SK-N-MC (cell line): Measurements from ENCODE around the gene TBC1D20.

Source experiments
- DNase-seq: peaks from one replicate; pipeline ENCODE4 v3.0.0-alpha.2; 2011; ENCODE audit warnings: low read depth, low spot score
- H3K27ac ChIP-seq: fragments of 200-600 bp; sonication (generic); 2 replicates; pipeline ENCODE4 v1.5.1; 2016; ENCODE audit warnings: mixed run types
- H3K36me3 ChIP-seq: fragments of 200-600 bp; sonication (generic); 2 replicates; pipeline ENCODE4 v1.6.1; 2017; ENCODE audit warnings: antibody characterized with exemption, low read length, mixed read lengths; ENCODE audit not compliant: insufficient read depth
- H3K4me3 ChIP-seq: fragments of 200-600 bp; sonication (generic); 2 replicates; pipeline ENCODE4 v1.5.1; 2016
- H3K9ac ChIP-seq: fragments of 200-600 bp; sonication (generic); 2 replicates; pipeline ENCODE4 v1.8.0; 2017; ENCODE audit warnings: mixed run types, mixed read lengths; ENCODE audit not compliant: insufficient read length
- H3K9me3 ChIP-seq: fragments of 200-600 bp; sonication (generic); 2 replicates; pipeline ENCODE4 v1.6.1; 2017; ENCODE audit warnings: low read depth, mild to moderate bottlenecking, antibody characterized with exemption, low read length, moderate library complexity, mixed read lengths
- EZH2 ChIP-seq: fragments of 200-600 bp; sonication (generic); IDR thresholded peaks from one replicate; pipeline ENCODE4 v1.6.1; 2017; ENCODE audit warnings: antibody characterized with exemption
- FOXP2 ChIP-seq: optimal IDR thresholded peaks from 2 replicates; pipeline ENCODE3; 2011; ENCODE audit warnings: mild to moderate bottlenecking, moderate library complexity; ENCODE audit not compliant: insufficient read depth; ENCODE audit errors: extremely low read length, control extremely low read depth
- POLR2AphosphoS5 ChIP-seq: IDR thresholded peaks from 2 replicates; pipeline ENCODE4 v1.6.1; 2012; ENCODE audit warnings: mild to moderate bottlenecking, low read depth, low read length, borderline replicate concordance

The TBC1D20 gene

DNA sequence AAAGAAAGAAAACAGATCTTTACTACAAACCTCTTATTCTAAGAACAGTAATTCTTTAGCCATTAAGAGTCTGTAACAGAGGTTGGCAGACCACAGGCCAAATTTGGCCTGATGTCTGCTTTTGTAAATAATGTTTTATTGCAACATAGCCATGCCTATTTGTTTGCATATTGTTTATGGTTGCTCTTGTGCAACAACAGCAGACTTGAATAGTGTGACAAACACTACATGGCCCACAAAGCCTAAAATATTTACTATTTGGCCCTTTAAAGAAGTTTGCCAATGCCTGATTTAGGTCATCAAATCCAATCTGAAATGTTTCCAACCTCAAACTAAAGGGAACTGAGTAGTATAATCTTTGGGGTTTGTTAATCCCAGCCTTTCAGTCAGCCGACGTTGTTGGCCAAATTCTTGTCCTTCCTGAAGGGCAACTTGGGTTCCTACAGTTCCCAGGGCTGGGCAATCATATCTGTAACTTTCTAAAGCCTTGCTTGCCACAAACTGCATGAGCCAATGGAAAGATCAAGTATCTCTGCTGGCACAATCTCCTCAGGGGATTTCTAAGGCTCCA, 33.9 kb upstream of the TBC1D20 start:
- 0 out of 2 replicates have a peak overlapping the region, but pooled peaks have one; percentile 23 for H3K27ac ChIP-seq

DNA sequence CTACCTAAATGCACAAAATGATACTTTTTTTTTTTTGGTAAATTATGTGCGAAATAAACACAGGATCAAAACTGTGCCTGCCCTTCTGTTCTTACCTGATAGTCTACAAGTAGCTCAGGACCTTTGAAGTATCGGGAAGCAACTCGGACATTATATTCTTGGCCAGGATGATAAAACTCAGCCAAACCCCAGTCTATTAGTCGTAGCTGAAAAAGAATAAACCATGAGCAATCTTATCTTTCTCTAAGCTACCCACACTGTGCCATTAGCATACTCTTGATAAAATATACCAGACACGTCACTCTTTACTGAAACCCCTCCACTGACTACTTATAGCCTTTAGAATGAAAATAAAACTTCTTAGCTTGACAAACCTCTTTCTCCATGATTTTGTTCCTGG, 29.8 kb upstream of the TBC1D20 start:
- Histone ChIP-seq H3K27ac (no peak overlapping the region), H3K9me3 (no peaks in the 10 kb centered on the region), H3K36me3 (peaks cover 87% of the 10 kb centered on the region), H3K9ac (no peak overlapping the region), H3K4me3 (no peak overlapping the region)
- TF ChIP-seq FOXP2 = no peak
- TF ChIP-seq EZH2 = no peak
- no peak for TF ChIP-seq POLR2AphosphoS5
- no peak for DNase-seq

More for the DNA sequence above, 33.9 kb upstream of the TBC1D20 start:
- TF ChIP-seq FOXP2 = no peak
- TF ChIP-seq EZH2 = no peak
- no peak for TF ChIP-seq POLR2AphosphoS5
- no peak for DNase-seq
- Histone ChIP-seq H3K9me3 (no peaks in the 10 kb centered on the region), H3K9ac (no peak overlapping the region), H3K36me3 (peaks cover 86% of the 10 kb centered on the region), H3K4me3 (no peak overlapping the region)

DNA sequence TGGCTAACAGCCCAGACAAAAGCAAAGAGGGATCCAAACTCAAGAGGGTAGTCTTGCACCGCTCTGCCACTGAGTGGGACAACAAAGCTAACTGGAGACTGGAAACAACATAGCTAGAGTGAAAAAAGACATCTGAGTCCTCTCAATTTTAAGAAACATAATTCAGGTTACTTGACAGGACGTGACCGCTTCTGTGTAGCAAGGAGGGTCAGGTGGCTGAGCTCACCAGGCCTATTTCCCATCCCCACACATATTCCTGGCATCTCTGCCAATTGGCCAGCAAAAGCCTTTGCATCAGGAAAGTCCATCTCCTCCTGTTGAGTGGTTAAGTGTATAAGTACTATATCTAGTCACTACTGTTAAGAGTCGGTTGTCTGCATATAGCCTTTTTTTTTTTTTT, 25.3 kb upstream of the TBC1D20 start:
- Histone ChIP-seq H3K27ac (no peak overlapping the region), H3K36me3 (peaks cover 90% of the 10 kb centered on the region), H3K4me3 (no peak overlapping the region), H3K9ac (no peak overlapping the region), H3K9me3 (no peaks in the 10 kb centered on the region)
- TF ChIP-seq FOXP2 = no peak
- TF ChIP-seq POLR2AphosphoS5 = no peak
- no peak for TF ChIP-seq EZH2
- no peak for DNase-seq

DNA sequence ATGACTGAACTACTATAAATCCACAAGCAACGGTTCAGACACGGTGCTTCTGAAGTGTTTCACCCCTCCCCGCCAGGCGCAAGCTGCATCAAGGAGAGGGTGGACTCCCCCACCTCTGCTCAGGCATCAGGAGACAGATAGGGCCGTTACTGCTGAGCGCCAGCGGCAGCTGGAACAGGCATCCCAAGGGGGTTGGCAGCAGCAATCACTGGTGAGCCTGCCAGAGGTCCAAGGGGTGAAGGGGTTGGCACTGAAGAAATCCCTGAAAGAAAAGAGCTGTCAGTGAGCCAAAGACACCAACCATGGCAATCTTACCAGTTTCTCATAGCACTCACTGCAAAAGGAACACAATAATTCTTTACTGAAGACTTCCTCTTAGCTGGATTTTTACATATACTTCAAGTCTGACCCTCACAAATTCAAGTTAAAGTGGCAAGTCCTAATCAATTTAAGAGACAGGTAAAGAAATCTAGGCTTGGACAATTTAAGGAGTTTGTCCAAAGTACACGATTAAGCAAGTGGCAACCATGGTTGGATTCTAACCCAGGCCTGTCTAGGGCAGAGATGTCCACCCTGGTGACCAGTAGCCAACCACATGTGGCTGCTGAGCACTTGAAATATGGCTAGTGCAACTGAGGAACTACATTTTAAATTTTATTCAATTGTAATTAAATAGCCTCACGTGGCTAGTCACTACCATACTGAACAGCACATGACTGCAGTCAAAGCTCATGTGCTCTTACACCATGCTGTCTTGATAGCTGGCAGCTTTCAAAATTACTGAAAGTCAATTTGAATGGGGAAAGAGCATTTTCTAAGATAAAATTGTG, 21.7 kb upstream of the TBC1D20 start:
- Histone ChIP-seq H3K9ac (no peak overlapping the region), H3K9me3 (no peaks in the 10 kb centered on the region), H3K36me3 (peaks cover 92% of the 10 kb centered on the region), H3K4me3 (no peak overlapping the region), H3K27ac (no peak overlapping the region)
- DNase-seq = no peak
- TF ChIP-seq POLR2AphosphoS5 = no peak
- no peak for TF ChIP-seq EZH2
- no peak for TF ChIP-seq FOXP2

DNA sequence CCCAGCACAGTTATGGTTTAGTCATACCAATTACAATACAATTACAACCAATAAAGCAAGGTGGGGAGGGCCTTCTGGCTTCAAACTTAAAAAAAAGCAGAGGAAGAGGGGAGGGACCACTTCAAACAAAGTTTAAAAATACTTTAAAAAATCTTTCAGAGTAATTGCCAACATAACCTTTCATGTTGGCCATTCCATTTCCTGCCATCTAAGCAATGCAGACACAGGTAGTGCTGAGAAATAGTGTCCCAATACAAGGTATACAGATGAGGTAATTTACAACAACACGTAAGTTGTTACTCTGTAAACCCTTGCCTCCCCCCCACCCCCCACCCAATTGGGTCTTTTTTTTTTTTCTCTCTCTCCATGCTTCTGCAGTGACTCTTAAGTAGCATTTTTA, 18.8 kb upstream of the TBC1D20 start:
- no peak overlapping the region for H3K9ac ChIP-seq
- H3K27ac ChIP-seq = no peak overlapping the region
- no peak for TF ChIP-seq EZH2
- no peak for TF ChIP-seq POLR2AphosphoS5
- no peak for TF ChIP-seq FOXP2
- peaks cover 84% of the 10 kb centered on the region for H3K36me3 ChIP-seq
- H3K4me3 ChIP-seq = no peak overlapping the region
- no peaks in the 10 kb centered on the region for H3K9me3 ChIP-seq
- no peak for DNase-seq

DNA sequence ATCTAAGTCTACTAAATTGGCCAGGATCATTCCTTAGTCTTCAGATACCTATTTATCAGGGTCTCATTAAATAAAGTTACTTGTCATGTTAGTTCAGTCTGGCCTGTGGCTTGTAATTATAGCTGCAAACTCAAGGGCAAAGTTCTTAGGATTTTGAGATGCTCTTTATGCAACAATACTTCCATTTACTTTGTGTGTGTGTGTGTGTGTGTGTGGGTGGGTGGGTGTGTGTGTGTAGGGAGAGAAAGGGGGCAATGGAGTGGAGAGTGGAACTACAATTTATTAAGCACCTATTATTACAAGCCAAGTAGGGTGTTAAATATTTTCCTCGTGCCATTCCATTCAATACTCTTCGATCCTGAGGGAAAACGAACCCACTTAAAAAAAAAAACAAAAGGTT, 17.7 kb upstream of the TBC1D20 start:
- Histone ChIP-seq H3K36me3 (peaks cover 82% of the 10 kb centered on the region), H3K4me3 (no peak overlapping the region), H3K9me3 (no peaks in the 10 kb centered on the region), H3K9ac (no peak overlapping the region), H3K27ac (no peak overlapping the region)
- no peak for TF ChIP-seq POLR2AphosphoS5
- no peak for TF ChIP-seq EZH2
- no peak for DNase-seq

DNA sequence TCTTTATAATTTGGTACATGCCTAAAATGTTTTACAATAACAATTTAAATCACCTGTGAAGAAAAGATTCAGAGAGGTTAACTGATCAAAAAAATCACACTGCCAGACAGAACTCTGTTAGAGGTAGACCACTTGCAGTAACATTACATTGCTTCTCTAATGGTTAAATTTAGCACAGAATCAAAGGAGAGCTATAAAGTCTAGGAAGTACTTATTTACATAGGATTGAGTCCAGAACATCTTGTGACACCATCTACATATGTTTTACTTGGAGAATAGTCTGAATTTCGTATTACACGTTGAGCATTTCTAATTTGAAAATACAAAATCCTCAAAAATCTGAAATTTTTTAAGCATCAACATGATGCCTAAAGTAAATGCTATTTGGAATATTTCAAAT, 17.2 kb upstream of the TBC1D20 start:
- TF ChIP-seq POLR2AphosphoS5 (no peak), EZH2 (no peak), FOXP2 (no peak)
- DNase-seq = no peak
- H3K9ac ChIP-seq = no peak overlapping the region
- H3K4me3 ChIP-seq = no peak overlapping the region
- H3K36me3 ChIP-seq = peaks cover 79% of the 10 kb centered on the region
- no peaks in the 10 kb centered on the region for H3K9me3 ChIP-seq
- H3K27ac ChIP-seq = 0 out of 2 replicates have a peak overlapping the region, but pooled peaks have one; percentile 32

DNA sequence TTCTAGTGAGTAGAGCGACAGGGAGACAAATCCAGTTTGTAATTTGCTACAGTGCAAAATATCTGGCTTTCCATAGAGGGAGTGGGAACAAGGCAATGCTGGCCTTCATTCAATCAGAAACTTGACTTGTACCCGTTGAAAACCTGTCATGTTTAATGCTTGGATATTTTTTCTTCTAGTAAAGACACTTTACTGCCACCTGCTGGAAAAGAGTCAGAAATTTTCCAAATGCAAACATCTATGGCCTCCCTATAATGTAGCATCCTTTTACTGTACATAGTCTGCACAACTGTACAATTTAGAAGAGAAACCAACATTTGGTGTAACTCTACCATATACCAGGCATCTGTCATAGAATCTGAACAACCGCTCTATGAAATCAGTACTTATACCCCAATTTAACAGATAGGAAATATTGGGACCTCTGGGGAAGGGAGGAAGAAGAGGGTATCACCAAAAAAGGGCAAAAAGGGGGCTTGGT, 16.7 kb upstream of the TBC1D20 start:
- Histone ChIP-seq H3K9ac (no peak overlapping the region), H3K4me3 (no peak overlapping the region), H3K36me3 (peaks cover 74% of the 10 kb centered on the region), H3K27ac (0 out of 2 replicates have a peak overlapping the region, but pooled peaks have one; percentile 32), H3K9me3 (no peaks in the 10 kb centered on the region)
- TF ChIP-seq EZH2 (no peak), POLR2AphosphoS5 (no peak), FOXP2 (no peak)
- DNase-seq = peak; percentile 44
